Measurements from ENCODE around the gene XXYLT1.

DNA sequence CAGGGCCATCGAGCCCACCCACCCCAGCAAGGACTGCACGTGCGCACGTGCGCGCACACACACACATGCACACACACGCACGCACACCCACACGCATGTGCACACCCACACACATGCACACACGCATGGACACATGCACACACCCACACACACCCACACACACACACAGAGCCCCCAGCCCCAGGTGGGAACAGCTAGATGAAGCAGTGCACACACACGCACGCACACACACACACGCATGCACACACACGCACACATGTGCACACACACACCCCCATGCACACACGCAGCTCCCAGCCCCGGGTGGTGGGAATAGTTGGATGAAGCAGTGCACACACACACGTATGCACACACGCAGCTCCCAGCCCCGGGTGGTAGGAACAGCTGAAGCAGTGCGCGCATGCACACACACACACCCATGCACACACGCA lies 158.6 kb downstream of the XXYLT1 start:
- no peak for TF ChIP-seq POLR2A (IDR thresholded peaks at IDR 0.05)
- TF ChIP-seq, protein P1, sequence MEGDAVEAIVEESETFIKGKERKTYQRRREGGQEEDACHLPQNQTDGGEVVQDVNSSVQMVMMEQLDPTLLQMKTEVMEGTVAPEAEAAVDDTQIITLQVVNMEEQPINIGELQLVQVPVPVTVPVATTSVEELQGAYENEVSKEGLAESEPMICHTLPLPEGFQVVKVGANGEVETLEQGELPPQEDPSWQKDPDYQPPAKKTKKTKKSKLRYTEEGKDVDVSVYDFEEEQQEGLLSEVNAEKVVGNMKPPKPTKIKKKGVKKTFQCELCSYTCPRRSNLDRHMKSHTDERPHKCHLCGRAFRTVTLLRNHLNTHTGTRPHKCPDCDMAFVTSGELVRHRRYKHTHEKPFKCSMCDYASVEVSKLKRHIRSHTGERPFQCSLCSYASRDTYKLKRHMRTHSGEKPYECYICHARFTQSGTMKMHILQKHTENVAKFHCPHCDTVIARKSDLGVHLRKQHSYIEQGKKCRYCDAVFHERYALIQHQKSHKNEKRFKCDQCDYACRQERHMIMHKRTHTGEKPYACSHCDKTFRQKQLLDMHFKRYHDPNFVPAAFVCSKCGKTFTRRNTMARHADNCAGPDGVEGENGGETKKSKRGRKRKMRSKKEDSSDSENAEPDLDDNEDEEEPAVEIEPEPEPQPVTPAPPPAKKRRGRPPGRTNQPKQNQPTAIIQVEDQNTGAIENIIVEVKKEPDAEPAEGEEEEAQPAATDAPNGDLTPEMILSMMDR (IDR thresholded peaks at IDR 0.05): no peak
